ENCODE measurements around the gene RNF146. TPM values are rescaled to one million over a fixed set of nuclear protein-coding genes. Genes with fewer than 3 reads are reported as not detected.
A peak's percentile ranks its signal among the peaks of the same experiment; 100 is the strongest.

The RNF146 gene
- total RNA-seq, 4 donors from 2014 or later = 68.5 to 138 (median 94.6) TPM

- H3K4me3 ChIP-seq (replicated peaks in 1 of 3) = no peak overlapping the region
- intact Hi-C loops (cut with DNase I) = no loop called here
- H3K9me3 ChIP-seq = no peaks in the 10 kb centered on the region
- DNase-seq = no peak
- TF ChIP-seq CTCF (IDR thresholded peaks at IDR 0.05) (no peak), POLR2A (IDR thresholded peaks at IDR 0.05) (no peak)
- peaks cover 5% of the 10 kb centered on the region in 2 donors for H3K4me1 ChIP-seq
- no peaks in the 10 kb centered on the region for H3K36me3 ChIP-seq
- 66% methylated on average over 4 of the region's 4 CpGs for WGBS, 2 donors
- H3K27ac ChIP-seq = no peak overlapping the region
- H3K27me3 ChIP-seq = no peaks in the 10 kb centered on the region
These were observed 3.2 kb upstream of the RNF146 start for GRCh38 chr6:127263481-127263880.

GRCh38 chr6:127266892-127267645 is 405 bp downstream of the RNF146 start:
- Histone ChIP-seq H3K27ac (peak overlapping the region; percentile 99 to 100 (median 99)), H3K27me3 (no peaks in the 10 kb centered on the region), H3K9me3 (no peaks in the 10 kb centered on the region), H3K36me3 (no peaks in the 10 kb centered on the region), H3K4me1 (peaks cover 5 to 16% of the 10 kb centered on the region in 2 donors), H3K4me3 (replicated peaks in 1 of 3) (peak overlapping the region; percentile 78 to 88 (median 84))
- no peak for TF ChIP-seq CTCF (IDR thresholded peaks at IDR 0.05)
- peak in 1 of 2 donors; percentile 97 for TF ChIP-seq POLR2A (IDR thresholded peaks at IDR 0.05)
- 0% methylated on average over 17 to 19 of the region's 64 CpGs for WGBS, 2 donors
- intact Hi-C loops (cut with DNase I) = no loop called here
- peak; percentile 57 to 59 for DNase-seq

- H3K27me3 ChIP-seq = no peaks in the 10 kb centered on the region
- DNase-seq = peak in 1 of 2 donors; percentile 4
- H3K4me3 ChIP-seq (replicated peaks in 1 of 3) = peak overlapping the region; percentile 78 to 88 (median 84)
- no peaks in the 10 kb centered on the region for H3K36me3 ChIP-seq
- H3K9me3 ChIP-seq = no peaks in the 10 kb centered on the region
- H3K27ac ChIP-seq = peak overlapping the region; percentile 99 to 100 (median 99)
- intact Hi-C loops (cut with DNase I) = no loop called here
- peaks cover 13 to 24% of the 10 kb centered on the region in 2 donors for H3K4me1 ChIP-seq
- no peak for TF ChIP-seq POLR2A (IDR thresholded peaks at IDR 0.05)
- no peak for TF ChIP-seq CTCF (IDR thresholded peaks at IDR 0.05)
- WGBS, 2 donors = 2 to 4% methylated on average over 16 of the region's 16 CpGs
These were observed 1.3 kb downstream of the RNF146 start for GRCh38 chr6:127267646-127268625.

GRCh38 chr6:127272576-127272975 is 5.9 kb downstream of the RNF146 start:
- no peak for DNase-seq
- Histone ChIP-seq H3K9me3 (no peaks in the 10 kb centered on the region), H3K27me3 (no peaks in the 10 kb centered on the region), H3K4me1 (peaks cover 8 to 27% of the 10 kb centered on the region in 2 donors), H3K27ac (no peak overlapping the region), H3K36me3 (no peaks in the 10 kb centered on the region), H3K4me3 (replicated peaks in 1 of 3) (no peak overlapping the region)
- intact Hi-C loops (cut with DNase I) = no loop called here
- 91 to 95% methylated on average over 3 of the region's 3 CpGs for WGBS, 2 donors
- TF ChIP-seq POLR2A (IDR thresholded peaks at IDR 0.05) (no peak), CTCF (IDR thresholded peaks at IDR 0.05) (no peak)

Data from thyroid gland (tissue), 4 donors.